Activated T-cell treated with anti-CD3 and anti-CD28 coated beads, Interleukin-2, amount 50 U/mL, for 72 hours (primary cell): ENCODE data around the gene MYADML2. TPM values are rescaled to one million over a fixed set of nuclear protein-coding genes. Genes with fewer than 3 reads are reported as not detected.

ENCODE experiments used
- ATAC-seq, 2 donors: fragments of 150-1000 bp; cut with Tn5 transposase; replicated peaks in 1 of 2; 2 replicates each; pipeline ENCODE4 v1.10.0; 2021; ENCODE audit warnings: moderate library complexity in 2 of 2, mild to moderate bottlenecking in 1 of 2
- DNase-seq, 2 donors: peaks; one replicate each; pipeline ENCODE4 v3.0.0; 2021 to 2022; ENCODE audit warnings: mixed read lengths in 1 of 2
- H3K27ac Mint-ChIP-seq: one replicate; pipeline ENCODE4 v1.8.0; 2022; ENCODE audit warnings: mild to moderate bottlenecking, moderate library complexity, mixed read lengths
- H3K27me3 Mint-ChIP-seq: one replicate; pipeline ENCODE4 v1.8.0; 2022; ENCODE audit warnings: low read depth, mixed read lengths
- H3K36me3 Mint-ChIP-seq, 2 donors: one replicate each; pipeline ENCODE4 v1.8.0; 2022; ENCODE audit warnings: mixed read lengths in 2 of 2, mild to moderate bottlenecking in 1 of 2; ENCODE audit not compliant: insufficient read depth in 2 of 2
- H3K4me1 Mint-ChIP-seq: one replicate; pipeline ENCODE4 v1.8.0; 2022; ENCODE audit warnings: low read depth, mixed read lengths
- H3K4me3 Mint-ChIP-seq, 2 donors: one replicate each; pipeline ENCODE4 v1.8.0; 2022; ENCODE audit warnings: mild to moderate bottlenecking in 2 of 2, mixed read lengths in 2 of 2, moderate library complexity in 2 of 2
- H3K9me3 Mint-ChIP-seq, 2 donors: one replicate each; pipeline ENCODE4 v1.8.0; 2022; ENCODE audit warnings: mixed read lengths in 2 of 2
- total RNA-seq, 2 donors: library from RNA; stranded (reverse); gene quantifications; one replicate each; pipeline ENCODE4 v1.2.3, GENCODE V29; 2022

Gene MYADML2
- total RNA-seq, 2 donors from 2014 or later, result not detected

DNA sequence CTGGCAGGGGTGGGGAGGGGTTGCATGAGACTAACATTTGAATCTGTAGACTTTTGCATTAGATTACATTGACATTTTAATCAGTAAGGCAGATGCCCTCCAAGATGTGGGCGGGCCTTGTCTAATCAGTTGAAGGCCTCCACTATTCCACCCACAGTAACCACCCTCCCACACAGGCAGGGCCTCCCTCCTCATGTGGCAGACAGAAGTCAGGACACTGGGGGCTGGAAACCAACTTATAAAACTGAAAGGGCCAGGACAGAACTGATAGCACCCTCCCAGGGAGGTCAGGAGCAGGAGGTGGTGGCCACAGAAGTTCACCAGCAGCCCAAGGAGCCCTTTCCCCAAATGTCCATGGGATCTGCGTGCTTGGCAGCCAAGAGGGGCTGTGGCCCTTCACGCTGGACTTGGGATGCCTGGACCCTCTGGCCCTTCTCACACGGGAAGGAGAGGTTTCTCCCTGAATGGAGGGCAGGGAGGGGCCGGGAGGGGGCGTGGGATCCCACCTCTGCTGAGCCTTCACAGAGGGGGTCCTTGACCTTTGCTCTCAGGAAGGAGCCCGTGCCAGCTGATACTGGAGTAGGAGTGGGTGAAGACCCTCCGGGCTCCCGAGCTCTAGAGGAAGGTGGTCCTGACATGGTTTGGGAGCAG is 14.6 kb downstream of the MYADML2 start:
- DNase-seq, result no peak
- ATAC-seq, result no peak
- no peak overlapping the region for H3K27ac Mint-ChIP-seq
- H3K4me3 Mint-ChIP-seq, result no peak overlapping the region
- peaks cover 46% of the 10 kb centered on the region for H3K4me1 Mint-ChIP-seq
- H3K36me3 Mint-ChIP-seq, result peaks cover 2 to 15% of the 10 kb centered on the region in 2 donors
- H3K27me3 Mint-ChIP-seq, result no peaks in the 10 kb centered on the region
- H3K9me3 Mint-ChIP-seq, result no peaks in the 10 kb centered on the region

DNA sequence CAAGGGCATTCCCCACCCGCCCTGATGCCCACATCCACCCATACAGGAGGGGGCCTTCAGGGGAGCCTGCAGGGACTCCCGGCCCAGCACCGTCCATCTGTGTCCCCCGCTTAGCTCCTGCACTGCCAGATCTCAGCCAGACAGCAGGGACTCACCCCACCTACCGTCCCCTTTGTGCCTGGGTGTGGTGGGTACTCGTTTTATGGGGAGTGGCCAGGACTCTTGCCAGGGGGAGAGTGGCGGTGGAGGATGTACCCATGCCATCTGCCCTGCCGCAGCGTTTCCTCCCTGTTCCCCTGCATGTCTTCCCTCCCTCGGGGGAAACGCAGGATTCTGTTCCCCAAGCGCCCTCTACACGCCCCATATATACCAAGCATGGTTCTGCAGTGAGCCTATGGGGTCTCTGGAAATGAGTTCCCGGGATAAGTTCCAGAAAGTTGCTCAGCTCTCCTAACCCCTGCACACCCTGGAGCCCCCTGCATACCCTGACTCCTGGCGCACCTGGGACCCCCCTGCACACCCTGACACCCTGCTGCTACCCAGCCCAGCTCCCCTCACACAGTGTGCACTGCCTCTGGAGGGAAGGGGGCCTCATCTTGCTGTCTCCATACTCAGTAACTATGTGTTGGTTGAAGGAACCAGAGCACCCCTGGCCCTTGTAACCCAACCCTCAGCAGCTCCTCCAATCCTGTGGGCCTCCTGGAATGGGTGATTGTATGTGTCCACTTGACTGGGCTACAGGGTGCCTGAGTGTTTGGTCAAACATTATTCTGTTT is 15.3 kb downstream of the MYADML2 start:
- Mint-ChIP-seq H3K4me3 (no peak overlapping the region), H3K27ac (no peak overlapping the region), H3K9me3 (no peaks in the 10 kb centered on the region), H3K36me3 (peaks cover 2 to 15% of the 10 kb centered on the region in 2 donors), H3K27me3 (no peaks in the 10 kb centered on the region), H3K4me1 (peaks cover 45% of the 10 kb centered on the region)
- no peak for ATAC-seq
- no peak for DNase-seq

- DNase-seq (no peak), ATAC-seq (no peak)
- Mint-ChIP-seq H3K9me3 (no peaks in the 10 kb centered on the region), H3K27me3 (no peaks in the 10 kb centered on the region), H3K4me1 (peaks cover 46% of the 10 kb centered on the region), H3K27ac (no peak overlapping the region), H3K36me3 (peaks cover 2 to 15% of the 10 kb centered on the region in 2 donors), H3K4me3 (no peak overlapping the region)
Measured at GRCh38 chr17:81931189-81931556, 15.9 kb downstream of the MYADML2 start.

DNA sequence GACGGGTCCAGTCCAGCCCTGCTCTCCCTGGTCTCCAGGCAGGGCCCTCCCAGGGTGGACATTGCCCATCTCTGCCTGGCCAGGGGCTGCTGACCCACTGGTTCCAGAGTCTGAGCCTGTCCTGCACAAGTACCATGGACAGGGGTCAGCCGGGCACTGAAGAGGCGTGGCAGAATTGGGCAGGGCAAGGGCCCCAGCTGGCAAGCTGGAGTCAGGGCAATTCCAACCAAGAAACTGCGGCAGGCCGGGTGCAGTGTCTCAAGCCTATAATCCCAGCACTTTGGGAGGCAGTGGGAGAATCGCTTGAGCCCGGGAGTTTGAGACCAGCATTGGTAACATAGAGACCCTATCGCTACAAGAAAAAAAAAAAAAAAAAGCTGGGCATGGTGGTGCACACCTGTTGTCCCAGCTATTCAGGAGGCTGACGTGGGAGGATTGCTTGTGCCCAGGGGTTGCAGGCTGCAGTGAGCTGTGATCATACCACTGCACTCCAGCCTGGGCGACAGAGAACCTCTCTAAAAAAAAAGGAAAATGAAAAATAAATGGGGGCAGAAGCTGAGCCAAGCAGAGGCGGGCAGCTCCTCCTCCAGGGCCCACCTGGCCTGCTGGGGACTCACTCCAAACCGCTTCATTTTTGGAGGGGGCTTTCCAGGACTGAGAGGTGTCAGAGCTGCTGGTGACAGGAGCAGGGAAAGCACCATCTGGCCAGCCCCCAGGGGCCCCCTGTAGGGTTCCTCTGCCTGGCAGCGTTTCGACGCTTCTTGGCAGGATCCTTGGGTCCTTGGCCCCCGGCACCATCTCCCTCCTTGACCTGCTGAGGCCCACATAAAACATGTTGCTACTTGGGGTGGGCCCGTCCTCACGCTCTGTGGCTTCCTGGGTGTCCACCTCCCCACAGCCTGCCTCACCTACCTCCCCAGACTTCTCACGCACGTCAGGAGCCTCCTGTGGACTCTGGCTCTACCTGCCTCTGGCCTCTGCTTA is 16.6 kb downstream of the MYADML2 start:
- ATAC-seq (no peak), DNase-seq (no peak)
- no peaks in the 10 kb centered on the region for H3K9me3 Mint-ChIP-seq
- H3K36me3 Mint-ChIP-seq, result peaks cover 2 to 9% of the 10 kb centered on the region in 2 donors
- H3K27me3 Mint-ChIP-seq, result no peaks in the 10 kb centered on the region
- no peak overlapping the region for H3K27ac Mint-ChIP-seq
- peaks cover 46% of the 10 kb centered on the region for H3K4me1 Mint-ChIP-seq
- H3K4me3 Mint-ChIP-seq, result peak overlapping the region in 1 of 2 donors; percentile 36

GRCh38 chr17:81929253-81930141 is 17.5 kb downstream of the MYADML2 start:
- Mint-ChIP-seq H3K4me3 (peak overlapping the region; percentile 58 to 77), H3K36me3 (peaks cover 2 to 9% of the 10 kb centered on the region in 2 donors), H3K9me3 (no peaks in the 10 kb centered on the region), H3K4me1 (peaks cover 45% of the 10 kb centered on the region), H3K27me3 (no peaks in the 10 kb centered on the region), H3K27ac (no peak overlapping the region)
- no peak for DNase-seq
- no peak for ATAC-seq

GRCh38 chr17:81928544-81929252 is 18.3 kb downstream of the MYADML2 start:
- peaks cover 2 to 4% of the 10 kb centered on the region in 2 donors for H3K36me3 Mint-ChIP-seq
- H3K9me3 Mint-ChIP-seq, result no peaks in the 10 kb centered on the region
- DNase-seq, result no peak
- H3K4me1 Mint-ChIP-seq, result peaks cover 46% of the 10 kb centered on the region
- no peak for ATAC-seq
- H3K4me3 Mint-ChIP-seq, result peak overlapping the region; percentile 75 to 77
- H3K27ac Mint-ChIP-seq, result no peak overlapping the region
- H3K27me3 Mint-ChIP-seq, result no peaks in the 10 kb centered on the region

DNA sequence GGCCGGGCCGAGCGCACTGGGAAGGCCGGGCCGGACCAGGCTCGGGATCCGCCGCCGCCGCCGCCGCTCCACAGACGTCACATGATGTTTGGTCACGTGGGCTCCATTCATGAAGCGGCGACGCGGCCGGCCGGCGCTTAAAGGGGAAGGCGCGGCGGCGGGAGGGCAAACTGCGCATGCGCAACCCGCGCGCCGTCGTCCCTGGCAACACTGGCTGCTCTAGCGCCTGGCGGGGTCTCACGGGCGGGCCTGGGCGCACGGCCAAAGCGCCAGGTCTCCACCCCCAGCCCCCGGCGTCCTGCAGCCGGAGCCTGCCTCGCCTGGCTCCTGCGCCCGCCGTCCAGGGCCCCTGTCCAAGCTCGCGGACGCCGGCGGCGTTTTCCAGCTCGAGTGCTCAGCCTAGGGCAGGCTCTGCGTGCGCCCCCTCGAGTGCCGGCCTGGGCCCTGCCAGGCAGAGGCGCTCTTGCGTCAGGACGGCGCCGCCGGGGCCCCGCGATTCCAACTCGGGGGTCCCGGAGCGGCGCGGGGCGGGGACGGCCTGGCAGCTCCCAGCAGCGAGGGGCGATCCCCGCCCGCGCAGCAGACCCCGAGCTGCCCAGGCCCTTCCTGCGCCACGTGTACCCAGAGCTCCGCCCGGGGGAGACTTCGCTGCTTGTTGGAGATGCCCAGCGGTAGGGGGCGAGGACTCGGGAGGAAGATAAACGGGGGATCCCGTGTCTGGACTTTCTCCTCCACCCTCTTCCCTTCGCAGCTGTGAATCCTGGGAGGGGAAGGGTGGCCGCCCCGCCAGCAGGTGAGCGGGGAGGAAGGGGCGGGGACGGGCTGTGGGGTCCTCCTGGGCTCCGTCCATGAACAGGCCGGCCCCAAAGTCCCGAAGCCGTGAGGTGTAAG is 19.1 kb downstream of the MYADML2 start, which contains the start of gene MAFG:
MAFG (minus strand) TSS at position 83 of the 891 bp plus-strand sequence. CDS start 4,550 bp downstream, outside the sequence.
- peak; percentile 91 to 93 for DNase-seq
- no peaks in the 10 kb centered on the region for H3K27me3 Mint-ChIP-seq
- no peaks in the 10 kb centered on the region for H3K9me3 Mint-ChIP-seq
- H3K4me3 Mint-ChIP-seq, result peak within 1 kb of the TSS; percentile 95 to 97
- peak within 1 kb of the TSS; percentile 92 for H3K27ac Mint-ChIP-seq
- peak; percentile 74 to 78 for ATAC-seq
- peaks cover 44% of the 10 kb centered on the region for H3K4me1 Mint-ChIP-seq
- H3K36me3 Mint-ChIP-seq, result peaks cover under 1 to 2% of the 10 kb centered on the region in 2 donors

- ATAC-seq (peak; percentile 13 to 34), DNase-seq (no peak)
- Mint-ChIP-seq H3K27ac (no peak overlapping the region), H3K4me3 (peak overlapping the region; percentile 75 to 97), H3K4me1 (peaks cover 41% of the 10 kb centered on the region), H3K36me3 (peaks cover 2% of the 10 kb centered on the region in 2 donors), H3K9me3 (no peaks in the 10 kb centered on the region), H3K27me3 (no peaks in the 10 kb centered on the region)
Measured at GRCh38 chr17:81927152-81927652, 19.8 kb downstream of the MYADML2 start.

DNA sequence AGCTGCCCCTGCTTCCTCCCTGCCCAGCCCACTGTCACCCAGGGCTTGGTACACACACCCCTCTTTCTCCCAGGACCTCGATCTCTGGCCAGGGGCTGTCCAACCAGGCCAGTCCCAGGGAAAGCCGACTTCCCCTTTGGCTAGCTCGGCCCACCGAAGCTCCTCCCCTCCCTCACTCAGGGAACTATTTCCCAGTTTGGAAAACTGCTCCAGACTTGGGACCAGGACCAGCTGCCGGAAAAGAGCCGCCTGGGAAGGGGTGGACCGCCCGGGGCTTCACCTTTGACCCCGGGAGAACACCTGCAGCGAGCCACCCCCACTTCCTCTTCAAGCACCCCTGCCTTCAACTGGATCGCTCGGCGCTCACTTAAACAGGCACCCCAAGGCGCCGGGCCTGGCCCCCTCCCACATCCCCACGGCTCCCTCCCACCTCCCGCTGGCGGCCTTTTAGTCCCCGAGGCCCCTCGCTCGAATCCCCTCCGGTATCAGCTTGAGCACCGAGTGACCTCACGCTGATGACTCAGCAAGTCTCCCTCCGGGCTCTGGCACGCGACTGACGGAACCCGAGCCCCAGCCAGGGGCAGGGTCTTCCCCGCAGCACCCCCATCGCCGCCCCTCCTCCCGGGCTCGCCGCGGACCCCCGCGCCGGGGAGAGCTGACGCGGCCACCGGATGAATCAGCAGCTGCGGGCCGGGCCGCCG is 20.4 kb downstream of the MYADML2 start:
- ATAC-seq (peak; percentile 46 to 54), DNase-seq (peak; percentile 72 to 87)
- Mint-ChIP-seq H3K27ac (peak overlapping the region; percentile 92), H3K4me3 (peak overlapping the region; percentile 95 to 97), H3K9me3 (no peaks in the 10 kb centered on the region), H3K36me3 (peaks cover 2% of the 10 kb centered on the region in 2 donors), H3K27me3 (no peaks in the 10 kb centered on the region), H3K4me1 (peaks cover 41% of the 10 kb centered on the region)

DNA sequence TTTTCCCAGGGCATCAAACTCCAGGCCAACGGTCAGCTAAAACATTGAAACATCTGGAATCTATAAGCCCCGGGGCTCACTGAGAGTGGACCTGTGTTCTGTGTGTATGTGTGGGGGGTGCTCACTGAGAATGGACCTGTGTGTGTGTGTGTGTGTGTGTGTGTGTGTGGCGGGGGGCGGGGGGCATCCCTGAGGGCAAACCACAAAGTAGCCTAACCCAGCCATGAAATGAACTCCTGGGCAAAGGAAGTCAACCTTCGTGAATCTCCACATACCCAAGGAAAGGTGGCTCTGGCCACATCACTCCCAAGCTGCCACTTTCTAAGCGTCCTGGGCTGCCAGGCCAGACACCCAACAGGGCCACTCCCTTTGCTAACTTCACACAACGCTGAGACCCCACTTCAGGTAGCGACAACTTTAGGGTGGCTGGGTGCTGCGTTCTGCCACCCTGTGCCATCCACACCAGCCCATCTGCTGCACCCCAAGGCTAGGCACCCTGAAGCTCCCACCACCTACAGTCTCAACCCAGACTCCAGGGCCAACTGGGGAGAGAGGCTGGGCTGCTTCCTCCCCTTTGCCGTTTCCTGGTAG is 21.1 kb downstream of the MYADML2 start:
- peak overlapping the region; percentile 92 for H3K27ac Mint-ChIP-seq
- no peaks in the 10 kb centered on the region for H3K9me3 Mint-ChIP-seq
- H3K36me3 Mint-ChIP-seq, result peaks cover 2% of the 10 kb centered on the region in 2 donors
- ATAC-seq, result no peak
- DNase-seq, result no peak
- peak overlapping the region; percentile 95 to 97 for H3K4me3 Mint-ChIP-seq
- H3K4me1 Mint-ChIP-seq, result peaks cover 40% of the 10 kb centered on the region
- no peaks in the 10 kb centered on the region for H3K27me3 Mint-ChIP-seq
